Naive B cell (primary cell): ENCODE data around the gene PRRT1. TPM values are rescaled to one million over a fixed set of nuclear protein-coding genes. Genes with fewer than 3 reads are reported as not detected.

ENCODE experiments used
- ATAC-seq, 2 donors: fragments of 150-1000 bp; cut with Tn5 transposase; 2 replicates each; pipeline ENCODE4 v1.10.0; 2021; ENCODE audit warnings: low read depth in 2 of 2, mild to moderate bottlenecking in 2 of 2, moderate library complexity in 2 of 2
- DNase-seq: peaks from one replicate; pipeline ENCODE4 v3.0.0; 2022
- H3K27ac Mint-ChIP-seq, 6 donors: one replicate each; pipeline ENCODE4 v1.8.0; 2020 to 2022; ENCODE audit warnings: mild to moderate bottlenecking in 6 of 6, mixed read lengths in 6 of 6, moderate library complexity in 5 of 6, inconsistent platforms in 2 of 6
- H3K27me3 Mint-ChIP-seq, 3 donors: one replicate each; pipeline ENCODE4 v1.8.0; 2021 to 2022; ENCODE audit warnings: mixed read lengths in 3 of 3, mild to moderate bottlenecking in 1 of 3
- H3K36me3 Mint-ChIP-seq, 2 donors: one replicate each; pipeline ENCODE4 v1.8.0; 2020 to 2022; ENCODE audit warnings: mixed read lengths in 2 of 2, inconsistent platforms in 1 of 2, mild to moderate bottlenecking in 1 of 2
- H3K4me1 Mint-ChIP-seq, 3 donors: one replicate each; pipeline ENCODE4 v1.8.0; 2020 to 2022; ENCODE audit warnings: mixed read lengths in 3 of 3, inconsistent platforms in 1 of 3, mild to moderate bottlenecking in 1 of 3, moderate library complexity in 1 of 3
- H3K4me3 Mint-ChIP-seq, 8 donors: one replicate each; pipeline ENCODE4 v1.8.0; 2020 to 2022; ENCODE audit warnings: mild to moderate bottlenecking in 8 of 8, mixed read lengths in 8 of 8, moderate library complexity in 8 of 8, inconsistent platforms in 2 of 8
- H3K9me3 Mint-ChIP-seq, 7 donors: one replicate each; pipeline ENCODE4 v1.8.0; 2020 to 2022; ENCODE audit warnings: mixed read lengths in 7 of 7, mild to moderate bottlenecking in 5 of 7, inconsistent platforms in 2 of 7, moderate library complexity in 1 of 7
- polyA plus RNA-seq, 6 donors: library from polyadenylated mRNA; unstranded; fragments of 300-500 nt; fragmentation: Illumina TruSeq; gene quantifications; one replicate each; pipeline ENCODE4 v1.2.3, GENCODE V29; 2021; ENCODE audit warnings: low read depth in 6 of 6

Gene PRRT1
- polyA plus RNA-seq, 6 donors from 2014 or later: not detected

DNA sequence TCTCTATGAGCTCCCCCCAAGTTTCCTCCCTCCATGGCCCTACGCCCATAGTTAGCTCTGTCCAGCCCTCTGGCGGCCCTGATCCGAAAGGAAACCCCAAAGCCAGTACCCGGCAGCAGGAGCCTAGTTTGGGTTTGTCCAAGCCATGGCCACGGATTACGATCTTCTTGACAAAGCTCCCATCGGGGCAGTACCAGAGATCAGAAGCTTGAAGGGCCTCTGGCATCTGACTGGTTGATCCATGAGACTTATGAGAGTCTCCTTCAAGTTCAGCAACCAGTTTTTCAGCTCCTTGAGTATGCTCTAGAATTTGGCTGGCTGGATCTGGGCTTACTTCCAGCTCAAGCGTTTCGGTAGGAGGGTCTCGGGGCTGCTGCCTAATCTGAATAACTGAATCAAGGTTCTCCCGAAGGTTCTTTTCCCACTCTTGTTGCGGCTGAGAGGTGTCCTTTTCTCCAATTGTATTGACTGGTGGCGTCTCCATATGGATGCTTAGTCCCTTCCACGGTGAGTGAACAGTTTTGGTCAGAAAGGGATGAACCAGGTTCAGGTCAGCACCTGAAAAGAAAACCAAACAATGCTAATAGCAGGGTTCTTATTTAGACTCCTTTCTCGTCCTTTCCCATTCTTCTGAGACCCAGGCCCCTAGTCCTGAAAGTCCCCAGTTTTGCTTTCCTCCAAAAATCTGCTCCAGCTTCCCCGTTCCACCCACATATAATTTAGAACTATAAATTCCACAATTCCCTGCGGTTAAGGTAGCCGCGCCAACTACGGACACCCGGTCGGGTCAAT is 22.2 kb downstream of the PRRT1 start:
- H3K4me3 Mint-ChIP-seq: peak overlapping the region; percentile 93 to 99 (median 97)
- peaks cover 0 to 2% (median 0%) of the 10 kb centered on the region in 7 donors for H3K9me3 Mint-ChIP-seq
- DNase-seq: no peak
- H3K27me3 Mint-ChIP-seq: peaks cover 4 to 9% (median 6%) of the 10 kb centered on the region in 3 donors
- no peak for ATAC-seq
- peak overlapping the region; percentile 93 to 97 (median 96) for H3K27ac Mint-ChIP-seq
- peaks cover 0 to 11% of the 10 kb centered on the region in 2 donors for H3K36me3 Mint-ChIP-seq
- H3K4me1 Mint-ChIP-seq: peaks cover 33 to 49% (median 47%) of the 10 kb centered on the region in 3 donors

- no peak for DNase-seq
- ATAC-seq: no peak
- Mint-ChIP-seq H3K9me3 (peaks cover 0 to 2% (median 0%) of the 10 kb centered on the region in 7 donors), H3K4me3 (peak overlapping the region in 7 of 8 donors; percentile 99 to 100 (median 99)), H3K27ac (peak overlapping the region in 5 of 6 donors; percentile 33 to 98 (median 96)), H3K27me3 (peaks cover 3 to 4% (median 4%) of the 10 kb centered on the region in 3 donors), H3K4me1 (peaks cover 39 to 55% (median 53%) of the 10 kb centered on the region in 3 donors), H3K36me3 (peaks cover 0 to 18% of the 10 kb centered on the region in 2 donors)
Measured at GRCh38 chr6:32128751-32129296, 22.9 kb downstream of the PRRT1 start.

GRCh38 chr6:32127717-32128592 is 23.8 kb downstream of the PRRT1 start, which contains the start of gene ATF6B:
ATF6B (minus strand) TSS chr6:32128246; CDS start chr6:32128207, 39 bp downstream.
- Mint-ChIP-seq H3K27me3 (peaks cover 0 to 4% (median 0%) of the 10 kb centered on the region in 3 donors), H3K36me3 (peaks cover 0 to 18% of the 10 kb centered on the region in 2 donors), H3K4me3 (peak within 1 kb of the TSS; percentile 99 to 100 (median 99)), H3K9me3 (peaks cover 0 to 2% (median 0%) of the 10 kb centered on the region in 7 donors), H3K4me1 (peaks cover 39 to 61% (median 53%) of the 10 kb centered on the region in 3 donors), H3K27ac (peak within 1 kb of the TSS; percentile 86 to 99 (median 98))
- peak; percentile 95 for DNase-seq
- peak; percentile 92 to 94 for ATAC-seq

- peak overlapping the region; percentile 99 to 100 (median 99) for H3K4me3 Mint-ChIP-seq
- H3K9me3 Mint-ChIP-seq: peaks cover 0 to 2% (median 0%) of the 10 kb centered on the region in 7 donors
- ATAC-seq (no peak), DNase-seq (no peak)
- H3K27me3 Mint-ChIP-seq: peaks cover 0 to 3% (median 0%) of the 10 kb centered on the region in 3 donors
- peaks cover 39 to 61% (median 53%) of the 10 kb centered on the region in 3 donors for H3K4me1 Mint-ChIP-seq
- peaks cover 0 to 18% of the 10 kb centered on the region in 2 donors for H3K36me3 Mint-ChIP-seq
- H3K27ac Mint-ChIP-seq: peak overlapping the region; percentile 86 to 99 (median 97)
Measured at GRCh38 chr6:32127409-32127716, 24.4 kb downstream of the PRRT1 start.

DNA sequence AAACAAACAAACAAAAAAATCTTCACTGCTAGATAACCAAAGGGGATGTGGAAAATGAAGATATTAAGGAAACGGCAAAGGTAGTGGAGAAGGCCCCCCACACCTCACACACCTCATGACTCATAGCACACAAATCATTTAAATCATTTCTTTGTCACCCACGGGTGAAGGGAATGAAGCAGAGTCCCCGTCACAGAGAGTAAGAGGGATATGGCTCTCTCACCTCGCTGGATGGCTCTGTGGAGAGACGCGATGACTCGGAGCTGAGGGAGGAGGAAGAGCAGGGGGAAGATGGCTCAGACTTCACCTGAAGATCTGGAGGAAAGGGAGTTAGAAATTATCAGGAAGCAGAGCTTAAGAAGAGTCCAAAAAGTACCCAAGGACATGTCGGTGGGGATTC is 24.9 kb downstream of the PRRT1 start:
- Mint-ChIP-seq H3K27me3 (no peaks in the 10 kb centered on the region), H3K9me3 (peaks cover 0 to 2% (median 0%) of the 10 kb centered on the region in 7 donors), H3K4me3 (peak overlapping the region; percentile 99 to 100 (median 99)), H3K4me1 (peaks cover 42 to 61% (median 57%) of the 10 kb centered on the region in 3 donors), H3K36me3 (peaks cover 0 to 22% of the 10 kb centered on the region in 2 donors), H3K27ac (peak overlapping the region; percentile 72 to 99 (median 92))
- ATAC-seq: no peak
- no peak for DNase-seq

GRCh38 chr6:32123681-32124080 is 28.1 kb downstream of the PRRT1 start:
- Mint-ChIP-seq H3K36me3 (peaks cover 4 to 35% of the 10 kb centered on the region in 2 donors), H3K4me1 (peaks cover 46 to 53% (median 48%) of the 10 kb centered on the region in 3 donors)

DNA sequence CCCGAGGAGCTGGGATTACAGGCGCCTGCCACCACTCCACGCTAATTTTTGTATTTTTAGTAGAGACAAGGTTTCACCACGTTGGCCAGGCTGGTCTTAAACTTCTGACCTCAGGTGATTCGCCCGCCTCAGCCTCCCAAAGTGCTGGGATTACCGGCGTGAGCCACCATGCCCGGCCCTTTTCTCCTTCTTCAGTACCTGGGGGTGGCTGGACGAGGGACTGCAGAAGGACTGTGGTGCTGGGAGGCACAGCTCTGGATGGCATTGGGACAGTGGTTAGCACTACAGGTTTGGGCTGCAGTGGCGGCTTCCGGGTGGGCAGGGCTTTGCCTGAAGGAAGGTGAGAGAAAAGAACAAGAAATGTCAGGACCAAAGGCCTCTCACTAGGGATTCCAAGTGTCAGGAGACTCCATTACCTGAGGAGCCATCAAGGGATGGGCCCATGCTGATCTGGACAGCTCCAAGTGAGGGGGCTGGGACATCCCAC is 31.1 kb downstream of the PRRT1 start:
- ATAC-seq (no peak), DNase-seq (no peak)
- no peak overlapping the region for H3K4me3 Mint-ChIP-seq
- peaks cover 4 to 38% of the 10 kb centered on the region in 2 donors for H3K36me3 Mint-ChIP-seq
- H3K27ac Mint-ChIP-seq: no peak overlapping the region
- H3K9me3 Mint-ChIP-seq: no peaks in the 10 kb centered on the region
- peaks cover 22 to 31% (median 25%) of the 10 kb centered on the region in 3 donors for H3K4me1 Mint-ChIP-seq
- H3K27me3 Mint-ChIP-seq: no peaks in the 10 kb centered on the region

More at GRCh38 chr6:32123681-32124080, 28.1 kb downstream of the PRRT1 start:
- H3K9me3 Mint-ChIP-seq: no peaks in the 10 kb centered on the region
- H3K27me3 Mint-ChIP-seq: no peaks in the 10 kb centered on the region
- H3K27ac Mint-ChIP-seq: no peak overlapping the region
- ATAC-seq (no peak), DNase-seq (no peak)
- H3K4me3 Mint-ChIP-seq: peak overlapping the region in 1 of 8 donors; percentile 30

- no peaks in the 10 kb centered on the region for H3K9me3 Mint-ChIP-seq
- ATAC-seq (peak; percentile 83 to 89), DNase-seq (peak; percentile 63)
- peaks cover 17 to 28% (median 27%) of the 10 kb centered on the region in 3 donors for H3K4me1 Mint-ChIP-seq
- peaks cover 4 to 40% of the 10 kb centered on the region in 2 donors for H3K36me3 Mint-ChIP-seq
- H3K27ac Mint-ChIP-seq: peak overlapping the region in 2 of 6 donors; percentile 36 to 70
- no peaks in the 10 kb centered on the region for H3K27me3 Mint-ChIP-seq
- H3K4me3 Mint-ChIP-seq: no peak overlapping the region
Measured at GRCh38 chr6:32118782-32119628, 32.7 kb downstream of the PRRT1 start.

GRCh38 chr6:32117461-32117860 is 34.3 kb downstream of the PRRT1 start:
- ATAC-seq (no peak), DNase-seq (no peak)
- Mint-ChIP-seq H3K27me3 (no peaks in the 10 kb centered on the region), H3K36me3 (peaks cover 4 to 38% of the 10 kb centered on the region in 2 donors), H3K9me3 (no peaks in the 10 kb centered on the region), H3K4me3 (no peak overlapping the region), H3K4me1 (peaks cover 14 to 39% (median 29%) of the 10 kb centered on the region in 3 donors), H3K27ac (no peak overlapping the region)

DNA sequence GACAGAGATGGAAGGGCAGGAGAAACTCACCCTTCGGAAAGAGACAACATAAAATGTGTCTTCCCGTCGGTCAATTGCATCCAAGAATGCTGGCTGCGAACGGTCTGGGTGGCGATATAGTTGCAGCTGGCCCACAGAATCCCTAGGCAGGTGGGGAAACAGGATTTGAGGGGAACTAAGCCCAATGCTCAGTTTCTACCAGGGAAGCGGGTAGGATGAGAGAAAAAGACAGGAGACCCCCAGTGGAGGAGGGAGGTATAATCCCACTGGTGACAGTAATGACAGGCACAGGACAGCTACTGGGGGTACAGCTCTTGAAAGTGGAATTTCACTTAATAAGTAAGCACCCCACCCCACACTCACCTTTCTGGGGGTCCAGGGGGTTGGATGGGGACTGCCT is 35.1 kb downstream of the PRRT1 start:
- no peaks in the 10 kb centered on the region for H3K27me3 Mint-ChIP-seq
- H3K36me3 Mint-ChIP-seq: peaks cover 4 to 32% of the 10 kb centered on the region in 2 donors
- H3K27ac Mint-ChIP-seq: peak overlapping the region in 1 of 6 donors; percentile 83
- ATAC-seq (peak in 1 of 2 donors; percentile 40), DNase-seq (no peak)
- H3K4me1 Mint-ChIP-seq: peaks cover 14 to 40% (median 27%) of the 10 kb centered on the region in 3 donors
- no peak overlapping the region for H3K4me3 Mint-ChIP-seq
- H3K9me3 Mint-ChIP-seq: no peaks in the 10 kb centered on the region

GRCh38 chr6:32115623-32116022 is 36.1 kb downstream of the PRRT1 start:
- Mint-ChIP-seq H3K27me3 (no peaks in the 10 kb centered on the region), H3K36me3 (peaks cover 0 to 21% of the 10 kb centered on the region in 2 donors), H3K27ac (peak overlapping the region in 2 of 6 donors; percentile 25 to 72), H3K4me1 (peaks cover 18 to 40% (median 33%) of the 10 kb centered on the region in 3 donors), H3K4me3 (no peak overlapping the region), H3K9me3 (no peaks in the 10 kb centered on the region)
- DNase-seq (no peak), ATAC-seq (no peak)

DNA sequence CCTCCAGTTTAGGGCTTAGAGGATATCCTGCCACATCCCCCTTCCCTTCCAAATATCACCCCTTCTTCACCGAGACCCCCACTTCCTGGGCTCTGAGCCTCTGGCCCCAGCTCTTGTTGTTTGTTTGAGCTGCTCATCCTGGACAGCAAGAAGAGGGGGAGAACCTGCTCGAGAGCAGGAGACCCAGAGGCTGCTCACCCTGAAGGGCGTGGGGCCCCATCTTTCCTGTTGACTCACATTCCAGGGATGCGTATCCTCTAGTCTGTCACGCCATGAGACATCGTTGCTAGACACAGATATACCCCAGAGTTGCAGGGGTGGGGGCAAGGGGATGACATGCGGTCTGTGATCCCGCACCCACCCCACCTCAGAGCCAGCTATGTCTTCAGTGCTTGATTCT is 36.9 kb downstream of the PRRT1 start:
- H3K27ac Mint-ChIP-seq: peak overlapping the region; percentile 12 to 75 (median 58)
- H3K9me3 Mint-ChIP-seq: no peaks in the 10 kb centered on the region
- H3K36me3 Mint-ChIP-seq: peaks cover 0 to 21% of the 10 kb centered on the region in 2 donors
- ATAC-seq (no peak), DNase-seq (no peak)
- no peaks in the 10 kb centered on the region for H3K27me3 Mint-ChIP-seq
- no peak overlapping the region for H3K4me3 Mint-ChIP-seq
- H3K4me1 Mint-ChIP-seq: peaks cover 18 to 44% (median 37%) of the 10 kb centered on the region in 3 donors
